ENCODE data around the gene BCS1L.

BCS1L gene

GRCh38 chr2:218622606-218623365 is 36.7 kb upstream of the BCS1L start:
- TF ChIP-seq FOXP2 (optimal IDR thresholded peaks at IDR 0.05; ENCODE audit: borderline replicate concordance, extremely low read depth, extremely low read length, insufficient read depth) (no peak), POLR2AphosphoS5 (IDR thresholded peaks at IDR 0.05; ENCODE audit: low read depth, low read length) (no peak), TAF1 (IDR thresholded peaks at IDR 0.05; ENCODE audit: borderline replicate concordance, insufficient read depth, low read length) (no peak), SIN3A (IDR thresholded peaks at IDR 0.05; ENCODE audit: borderline replicate concordance, insufficient read depth, low read length) (no peak)
- TF ChIP-seq, protein P1, sequence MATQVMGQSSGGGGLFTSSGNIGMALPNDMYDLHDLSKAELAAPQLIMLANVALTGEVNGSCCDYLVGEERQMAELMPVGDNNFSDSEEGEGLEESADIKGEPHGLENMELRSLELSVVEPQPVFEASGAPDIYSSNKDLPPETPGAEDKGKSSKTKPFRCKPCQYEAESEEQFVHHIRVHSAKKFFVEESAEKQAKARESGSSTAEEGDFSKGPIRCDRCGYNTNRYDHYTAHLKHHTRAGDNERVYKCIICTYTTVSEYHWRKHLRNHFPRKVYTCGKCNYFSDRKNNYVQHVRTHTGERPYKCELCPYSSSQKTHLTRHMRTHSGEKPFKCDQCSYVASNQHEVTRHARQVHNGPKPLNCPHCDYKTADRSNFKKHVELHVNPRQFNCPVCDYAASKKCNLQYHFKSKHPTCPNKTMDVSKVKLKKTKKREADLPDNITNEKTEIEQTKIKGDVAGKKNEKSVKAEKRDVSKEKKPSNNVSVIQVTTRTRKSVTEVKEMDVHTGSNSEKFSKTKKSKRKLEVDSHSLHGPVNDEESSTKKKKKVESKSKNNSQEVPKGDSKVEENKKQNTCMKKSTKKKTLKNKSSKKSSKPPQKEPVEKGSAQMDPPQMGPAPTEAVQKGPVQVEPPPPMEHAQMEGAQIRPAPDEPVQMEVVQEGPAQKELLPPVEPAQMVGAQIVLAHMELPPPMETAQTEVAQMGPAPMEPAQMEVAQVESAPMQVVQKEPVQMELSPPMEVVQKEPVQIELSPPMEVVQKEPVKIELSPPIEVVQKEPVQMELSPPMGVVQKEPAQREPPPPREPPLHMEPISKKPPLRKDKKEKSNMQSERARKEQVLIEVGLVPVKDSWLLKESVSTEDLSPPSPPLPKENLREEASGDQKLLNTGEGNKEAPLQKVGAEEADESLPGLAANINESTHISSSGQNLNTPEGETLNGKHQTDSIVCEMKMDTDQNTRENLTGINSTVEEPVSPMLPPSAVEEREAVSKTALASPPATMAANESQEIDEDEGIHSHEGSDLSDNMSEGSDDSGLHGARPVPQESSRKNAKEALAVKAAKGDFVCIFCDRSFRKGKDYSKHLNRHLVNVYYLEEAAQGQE (IDR thresholded peaks at IDR 0.05; ENCODE audit: insufficient read depth in 1 of 2, low read depth in 2 of 2, low read length in 2 of 2) = no peak

GRCh38 chr2:218623366-218623705 is 36.1 kb upstream of the BCS1L start:
- TF ChIP-seq POLR2AphosphoS5 (IDR thresholded peaks at IDR 0.05; ENCODE audit: low read depth, low read length) (no peak), SIN3A (IDR thresholded peaks at IDR 0.05; ENCODE audit: borderline replicate concordance, insufficient read depth, low read length) (no peak), FOXP2 (optimal IDR thresholded peaks at IDR 0.05; ENCODE audit: borderline replicate concordance, extremely low read depth, extremely low read length, insufficient read depth) (no peak), TAF1 (IDR thresholded peaks at IDR 0.05; ENCODE audit: borderline replicate concordance, insufficient read depth, low read length) (no peak)
- TF ChIP-seq, protein P1 (IDR thresholded peaks at IDR 0.05; ENCODE audit: insufficient read depth in 1 of 2, low read depth in 2 of 2, low read length in 2 of 2) = no peak

DNA sequence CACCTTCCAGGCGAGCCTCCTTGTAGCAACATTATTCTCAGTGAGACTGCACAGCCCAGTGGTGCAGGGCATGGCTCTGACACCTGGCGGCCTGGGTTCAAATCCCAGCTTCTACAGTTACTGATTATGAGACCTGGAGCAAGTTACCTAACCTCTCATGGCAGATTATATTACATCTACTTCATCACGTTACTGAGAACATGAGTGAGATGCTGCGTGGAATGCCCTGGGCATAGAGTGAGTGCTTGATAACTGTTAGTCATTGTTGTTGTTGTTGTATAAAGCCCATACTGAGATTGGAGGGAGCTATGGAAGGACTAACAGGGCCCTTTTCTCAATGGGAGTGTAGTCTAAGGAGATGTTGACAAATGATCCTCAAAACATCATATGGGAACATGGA is 33.1 kb upstream of the BCS1L start:
- TF ChIP-seq FOXP2 (optimal IDR thresholded peaks at IDR 0.05; ENCODE audit: borderline replicate concordance, extremely low read depth, extremely low read length, insufficient read depth) (no peak), SIN3A (IDR thresholded peaks at IDR 0.05; ENCODE audit: borderline replicate concordance, insufficient read depth, low read length) (no peak), TAF1 (IDR thresholded peaks at IDR 0.05; ENCODE audit: borderline replicate concordance, insufficient read depth, low read length) (no peak), POLR2AphosphoS5 (IDR thresholded peaks at IDR 0.05; ENCODE audit: low read depth, low read length) (no peak)
- TF ChIP-seq, protein P1 (IDR thresholded peaks at IDR 0.05; ENCODE audit: insufficient read depth in 1 of 2, low read depth in 2 of 2, low read length in 2 of 2) = no peak

DNA sequence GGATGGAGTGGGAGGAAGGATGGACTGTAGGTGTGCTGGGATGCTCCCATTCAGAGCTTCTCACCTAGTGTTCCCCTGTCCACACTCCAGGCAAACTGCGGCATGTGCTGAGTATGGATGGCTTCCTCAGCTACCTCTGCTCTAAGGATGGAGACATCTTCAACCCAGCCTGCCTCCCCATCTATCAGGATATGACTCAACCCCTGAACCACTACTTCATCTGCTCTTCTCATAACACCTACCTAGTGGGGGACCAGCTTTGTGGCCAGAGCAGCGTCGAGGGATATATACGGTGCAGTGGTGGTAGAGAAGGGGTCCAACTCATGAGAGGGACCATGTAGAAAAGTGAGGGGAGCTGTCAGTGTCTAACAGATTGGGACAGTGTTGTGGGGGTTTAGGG is 31.5 kb upstream of the BCS1L start:
- TF ChIP-seq FOXP2 (optimal IDR thresholded peaks at IDR 0.05; ENCODE audit: borderline replicate concordance, extremely low read depth, extremely low read length, insufficient read depth) (no peak), TAF1 (IDR thresholded peaks at IDR 0.05; ENCODE audit: borderline replicate concordance, insufficient read depth, low read length) (no peak), POLR2AphosphoS5 (IDR thresholded peaks at IDR 0.05; ENCODE audit: low read depth, low read length) (no peak), SIN3A (IDR thresholded peaks at IDR 0.05; ENCODE audit: borderline replicate concordance, insufficient read depth, low read length) (no peak)
- TF ChIP-seq, protein P1 (IDR thresholded peaks at IDR 0.05; ENCODE audit: insufficient read depth in 1 of 2, low read depth in 2 of 2, low read length in 2 of 2) = no peak
